NCI-H1105 (cell line): ENCODE measurements around the gene SLC22A5.
"Not testable (repeated sequence)": the region's sequence is repeated elsewhere in the genome, so short reads cannot be mapped to it uniquely, and the experiment has no call there.

Source experiments
- DNase-seq: peaks from one replicate; lab custom pipeline; 2025; lab: John Stamatoyannopoulos, UW

SLC22A5 gene

DNA sequence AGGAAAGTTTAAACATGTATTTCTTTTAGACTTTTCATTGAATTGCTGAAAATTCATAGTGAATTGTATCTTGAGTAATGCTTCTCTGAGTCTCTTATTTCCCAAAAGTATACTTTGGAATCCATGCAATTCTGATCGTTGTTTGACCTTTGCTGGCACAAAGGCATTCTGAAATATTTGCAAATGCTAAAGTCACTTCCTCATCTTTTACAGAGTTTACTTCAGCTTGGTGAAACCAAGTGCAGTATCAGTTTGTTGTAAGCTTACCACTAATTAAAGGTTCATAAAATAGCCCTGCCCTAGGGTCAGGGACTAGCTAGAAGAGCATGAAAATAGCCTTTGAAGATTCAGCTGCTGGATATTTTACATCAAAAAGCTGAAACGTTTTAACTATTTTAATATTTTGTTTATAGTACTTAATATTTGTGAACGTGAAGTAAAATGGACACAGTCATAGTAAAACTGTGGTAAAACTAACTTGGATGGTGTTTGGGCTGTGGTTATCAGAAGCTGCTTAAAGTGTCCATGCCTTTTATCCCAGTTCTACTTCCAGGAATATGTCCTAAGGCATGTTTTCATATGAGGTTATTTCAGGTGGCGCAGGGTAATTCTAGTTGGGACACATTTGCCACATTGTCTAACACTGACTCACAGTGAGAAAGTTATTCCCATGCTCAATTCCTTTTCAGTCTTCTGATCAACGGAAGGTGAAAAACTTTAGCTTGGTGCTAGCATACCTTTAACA, 45.3 kb downstream of the SLC22A5 start:
- no peak for DNase-seq

DNA sequence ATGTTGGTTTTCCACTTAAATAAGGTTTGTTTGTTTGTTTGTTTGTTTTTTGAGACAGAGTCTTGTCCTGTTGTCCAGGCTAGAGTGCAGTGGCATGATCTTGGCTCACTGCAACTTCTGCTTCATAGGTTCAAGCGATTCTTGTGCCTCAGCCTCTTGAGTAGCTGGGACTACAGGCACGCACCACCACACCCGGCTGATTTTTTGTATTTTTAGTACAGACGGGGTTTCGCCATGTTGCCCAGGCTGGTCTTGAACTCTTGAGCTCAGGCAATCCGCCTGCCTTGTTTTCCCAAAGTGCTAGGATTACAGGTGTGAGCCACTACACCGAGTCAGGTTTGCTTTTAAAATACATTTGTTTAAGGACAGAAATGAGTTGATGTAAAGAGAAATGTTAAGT, 46.0 kb downstream of the SLC22A5 start:
- not testable (repeated sequence) for DNase-seq

DNA sequence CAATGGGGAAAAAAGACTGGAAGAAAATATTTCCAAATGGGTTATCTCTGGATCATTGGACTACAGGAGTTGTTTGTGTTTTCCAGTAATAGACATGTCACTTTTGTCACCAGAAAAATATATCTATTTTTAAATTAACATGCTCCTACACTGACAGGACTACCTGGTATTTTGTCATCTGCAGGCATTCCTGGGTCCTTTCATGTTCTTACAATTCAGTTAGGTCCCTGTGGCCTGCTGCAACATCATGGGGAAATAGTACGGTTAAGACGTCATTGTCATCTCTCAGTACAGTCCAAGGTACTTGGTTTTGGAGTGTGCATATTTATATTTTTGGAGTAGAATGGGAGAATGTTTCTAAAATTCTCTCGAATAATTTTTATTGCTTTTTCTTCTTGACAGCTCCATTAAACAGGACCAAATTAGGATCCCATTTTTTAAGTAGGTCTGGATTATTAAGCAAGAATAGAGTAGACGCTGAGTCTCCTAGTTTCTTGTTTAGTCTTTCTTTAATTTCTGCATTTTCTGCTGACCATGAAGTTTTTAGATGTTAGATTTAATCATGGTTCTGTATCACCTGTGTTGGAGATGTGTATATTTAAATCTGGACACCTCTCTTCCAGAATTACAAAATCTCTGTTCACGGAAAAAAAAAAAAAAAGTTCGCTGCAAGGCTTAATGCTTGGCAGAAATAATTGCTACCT, 46.9 kb downstream of the SLC22A5 start:
- DNase-seq: no peak

DNA sequence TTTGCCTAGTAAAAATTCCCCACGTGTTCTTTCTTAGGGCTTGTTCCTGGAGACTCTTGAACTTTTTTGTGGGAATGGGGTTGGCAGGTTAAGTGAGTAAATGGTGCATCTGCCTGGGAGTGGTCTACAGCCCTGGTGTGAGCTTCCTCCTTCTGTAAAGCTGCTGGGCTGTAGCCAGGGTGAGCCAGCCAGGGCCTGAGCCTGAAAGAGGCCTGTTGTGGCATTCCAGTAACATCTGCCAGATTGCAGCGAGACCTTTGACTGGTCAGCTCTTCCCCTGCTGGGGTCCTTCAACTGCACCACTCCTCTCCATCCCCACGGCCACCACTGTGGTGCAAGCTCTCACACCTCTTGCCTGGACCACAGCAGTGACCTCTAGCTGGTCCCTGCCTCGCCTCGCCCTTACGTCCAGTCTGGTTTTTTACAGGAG, 47.5 kb downstream of the SLC22A5 start:
- no peak for DNase-seq

DNA sequence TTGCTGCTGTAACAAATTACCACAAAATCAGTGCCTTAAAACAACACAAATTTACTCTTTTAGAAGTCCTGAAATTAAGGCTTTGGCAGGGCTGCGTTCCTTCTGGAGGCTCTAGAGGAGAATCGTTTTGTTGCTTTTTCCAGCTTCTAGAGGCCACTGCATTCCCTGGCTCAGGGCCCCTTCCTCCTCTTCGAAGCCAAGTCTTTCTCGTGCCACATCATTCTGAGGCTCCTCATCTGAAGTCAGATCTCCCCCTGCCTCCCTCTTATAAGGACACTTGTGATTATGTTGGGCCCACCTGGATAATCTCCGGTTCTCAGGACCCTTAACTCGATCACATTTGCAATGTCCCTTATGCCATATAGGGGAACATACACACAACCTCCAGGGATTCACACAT, 48.0 kb downstream of the SLC22A5 start:
- DNase-seq: no peak

DNA sequence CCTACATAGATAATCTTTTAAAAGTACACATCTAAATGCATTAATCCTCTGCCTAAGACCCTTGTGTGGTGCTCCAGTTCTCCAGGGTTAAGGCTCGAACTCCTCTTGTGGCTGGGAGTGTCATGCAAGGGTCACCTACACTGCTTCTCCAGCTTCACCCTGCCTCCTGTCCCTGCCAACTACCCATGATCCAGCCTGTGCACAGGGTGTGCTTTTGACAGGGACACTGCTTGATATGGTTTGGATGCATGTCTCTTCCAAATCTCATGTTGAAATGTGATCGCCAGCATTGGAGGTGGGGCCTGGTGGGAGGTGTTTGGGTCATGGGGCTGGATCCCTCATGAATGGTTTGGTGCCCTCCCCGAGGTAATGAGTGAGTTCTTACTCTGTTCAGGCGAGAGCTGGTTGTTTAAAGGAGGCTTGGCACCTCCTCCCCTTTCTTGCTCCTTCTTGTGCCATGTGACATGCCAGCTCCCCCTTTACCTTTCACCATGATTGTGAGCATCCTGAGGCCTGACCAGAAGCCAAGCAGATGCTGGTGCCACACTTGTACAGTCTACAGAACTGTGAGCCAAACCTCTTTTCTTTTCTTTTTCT, 48.5 kb downstream of the SLC22A5 start:
- no peak for DNase-seq

DNA sequence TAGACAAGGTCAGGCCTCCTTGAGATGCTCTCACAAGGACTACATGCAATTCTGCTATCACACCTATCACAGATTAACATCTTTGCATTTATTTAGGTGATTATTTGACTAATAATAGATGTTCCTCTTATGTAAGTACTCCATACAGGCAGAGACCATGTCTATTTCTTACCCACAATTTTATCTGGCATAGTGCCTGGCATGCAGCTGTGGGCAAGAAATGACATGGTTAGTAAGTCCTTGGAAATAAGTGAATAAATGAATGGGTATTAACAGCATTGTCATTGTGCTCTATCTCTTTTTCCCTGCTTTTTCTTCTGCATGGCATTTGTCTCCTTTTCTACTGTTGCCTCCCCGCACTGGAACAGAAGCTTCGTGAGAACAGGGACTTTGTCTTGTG, 49.4 kb downstream of the SLC22A5 start:
- DNase-seq: no peak

DNA sequence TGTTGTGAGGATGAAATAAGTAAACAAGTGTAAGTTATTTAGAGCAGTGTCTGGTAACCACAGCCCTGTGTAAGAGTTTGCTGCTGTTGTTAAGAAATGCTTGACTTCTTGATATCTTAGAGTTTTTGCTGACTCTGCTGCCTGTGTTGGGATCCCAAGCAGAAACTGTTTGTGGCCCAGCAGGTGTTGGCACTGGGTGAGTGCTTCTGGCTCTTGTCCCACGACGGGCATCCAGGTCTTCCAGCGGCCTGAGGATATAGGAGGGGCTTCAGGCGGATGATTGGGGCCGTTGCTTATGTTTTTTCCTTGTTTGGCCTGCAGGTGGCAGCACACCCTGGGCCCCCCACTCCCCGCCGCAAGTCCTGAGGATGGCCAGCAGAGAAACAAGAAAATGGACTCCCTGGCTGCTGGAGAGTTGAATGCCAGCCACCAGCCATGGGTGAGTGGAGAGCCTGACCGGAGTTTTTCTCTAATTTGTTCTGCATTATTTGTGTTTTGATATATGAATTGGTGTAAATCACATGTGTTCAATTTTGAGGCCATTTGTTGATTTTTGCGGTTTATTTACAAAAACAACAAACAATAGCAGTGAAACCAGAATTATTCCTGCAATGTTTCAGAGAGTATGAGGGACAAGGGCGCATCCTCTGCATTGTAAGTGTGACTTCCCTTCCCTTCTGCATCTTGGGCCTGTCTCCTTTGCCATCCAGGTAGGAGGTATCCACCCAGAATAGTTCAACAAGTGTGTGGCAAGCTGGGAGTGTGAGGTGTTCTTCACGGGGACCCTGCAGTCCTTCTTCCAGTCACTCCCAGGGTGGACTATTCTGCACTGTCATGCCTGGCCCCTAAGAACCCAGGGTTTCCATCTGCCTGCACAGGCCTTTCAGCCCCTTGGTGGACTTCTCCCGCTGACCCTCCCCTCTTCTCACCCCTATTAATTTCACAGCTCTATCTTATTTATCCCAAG, 50.3 kb downstream of the SLC22A5 start:
- DNase-seq: peak; percentile 36

DNA sequence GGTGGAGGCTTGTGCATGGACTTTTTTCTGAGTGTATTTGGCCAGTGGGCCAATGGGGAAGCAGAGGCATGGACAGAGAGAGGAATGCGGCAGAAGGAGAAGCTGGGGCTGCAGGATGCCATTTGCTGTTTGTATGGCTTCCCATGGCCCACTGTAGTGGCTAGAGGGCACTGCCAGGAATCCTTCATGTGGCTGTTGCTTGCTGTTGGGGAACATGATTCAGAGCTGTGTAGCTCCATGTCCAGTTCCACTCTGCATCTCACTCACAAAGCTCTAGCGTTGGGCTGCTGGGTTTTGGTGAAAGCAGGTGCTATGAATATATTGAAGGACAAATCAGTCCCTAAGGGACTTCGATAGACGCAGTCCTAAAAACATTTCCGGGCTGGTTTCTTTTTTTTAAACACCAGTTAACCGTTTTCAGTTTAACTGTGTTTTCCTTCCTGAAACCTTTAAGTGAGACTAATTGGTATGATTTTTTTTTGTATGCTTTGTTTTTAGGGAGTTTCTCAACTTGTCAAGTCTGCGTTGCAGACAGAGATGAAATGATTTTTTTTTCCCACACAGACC, 51.3 kb downstream of the SLC22A5 start:
- DNase-seq: no peak

DNA sequence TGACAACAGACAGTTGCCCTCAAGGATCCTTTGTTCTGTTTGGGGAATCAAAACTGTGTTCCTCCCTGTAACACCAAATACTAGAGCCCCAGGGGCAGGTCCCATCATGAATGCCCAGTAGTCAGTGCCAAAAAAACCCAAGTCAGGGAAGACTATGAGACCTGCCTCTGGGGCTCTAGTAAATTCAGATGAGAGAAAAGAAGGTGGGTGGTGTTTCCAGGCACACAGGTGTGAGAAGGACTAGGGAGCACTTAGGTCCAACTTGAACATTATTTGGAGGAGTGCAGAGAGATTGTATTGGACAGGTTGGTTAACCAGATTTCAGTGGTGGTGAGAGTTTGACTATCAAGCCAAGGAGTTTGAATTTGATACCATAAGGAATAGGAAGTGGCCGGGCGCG, 52.0 kb downstream of the SLC22A5 start:
- no peak for DNase-seq

DNA sequence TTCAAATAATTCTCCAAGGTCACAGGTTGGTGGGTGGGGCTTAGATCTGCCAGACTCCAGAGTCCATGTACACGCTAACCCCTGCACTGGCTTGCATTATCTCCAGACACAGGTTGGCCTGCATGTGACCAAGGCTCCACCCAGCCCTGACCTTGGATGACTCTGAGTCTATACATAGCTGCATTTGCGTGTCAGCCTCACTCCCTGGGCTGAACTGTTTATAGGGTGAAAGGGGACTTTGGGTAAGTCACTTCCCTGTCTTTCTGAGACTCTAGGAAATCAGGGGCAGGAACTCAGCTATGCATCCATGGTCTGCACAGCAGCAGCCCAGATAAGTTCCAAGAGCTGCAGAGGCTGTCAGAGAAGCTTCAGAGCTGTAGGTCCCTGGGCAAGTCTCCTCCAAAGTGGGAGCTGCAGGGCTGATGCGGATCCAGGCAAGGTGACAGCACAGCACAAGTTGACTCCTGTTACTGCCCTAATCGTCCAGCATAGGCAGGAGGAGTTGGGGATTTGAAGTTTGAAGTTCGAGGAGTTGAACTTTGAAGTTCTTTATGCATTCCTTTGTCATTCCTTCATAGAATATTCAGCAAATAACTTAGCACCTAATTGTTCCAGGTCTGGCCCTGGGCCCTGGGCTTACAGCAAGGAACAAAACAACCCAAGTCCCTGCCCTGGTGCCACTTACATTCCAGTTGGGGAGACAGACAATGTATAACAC, 53.4 kb downstream of the SLC22A5 start:
- DNase-seq: no peak

DNA sequence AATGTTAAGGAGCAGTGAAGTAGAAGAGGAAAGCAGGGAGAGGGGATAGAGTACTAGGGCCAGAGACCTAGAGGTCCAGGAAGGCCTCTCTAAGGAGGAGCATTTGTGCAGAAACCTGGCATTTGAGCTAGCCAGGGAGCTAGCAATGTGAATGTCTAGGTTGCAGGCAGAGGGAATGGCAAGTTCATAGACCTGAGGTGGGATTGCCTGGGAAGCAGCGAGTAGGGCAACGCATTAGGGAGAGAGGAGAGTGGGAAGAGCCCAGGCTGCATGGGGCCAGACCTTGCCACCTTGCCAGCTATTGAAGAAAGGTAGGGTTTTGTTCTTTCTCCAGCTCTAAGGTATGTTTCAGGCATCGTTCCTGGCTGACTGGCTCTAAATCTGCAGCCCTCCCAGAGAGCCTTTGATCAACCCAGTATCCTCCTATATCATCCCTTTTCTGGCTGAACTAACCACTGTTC, 54.0 kb downstream of the SLC22A5 start:
- DNase-seq: no peak

DNA sequence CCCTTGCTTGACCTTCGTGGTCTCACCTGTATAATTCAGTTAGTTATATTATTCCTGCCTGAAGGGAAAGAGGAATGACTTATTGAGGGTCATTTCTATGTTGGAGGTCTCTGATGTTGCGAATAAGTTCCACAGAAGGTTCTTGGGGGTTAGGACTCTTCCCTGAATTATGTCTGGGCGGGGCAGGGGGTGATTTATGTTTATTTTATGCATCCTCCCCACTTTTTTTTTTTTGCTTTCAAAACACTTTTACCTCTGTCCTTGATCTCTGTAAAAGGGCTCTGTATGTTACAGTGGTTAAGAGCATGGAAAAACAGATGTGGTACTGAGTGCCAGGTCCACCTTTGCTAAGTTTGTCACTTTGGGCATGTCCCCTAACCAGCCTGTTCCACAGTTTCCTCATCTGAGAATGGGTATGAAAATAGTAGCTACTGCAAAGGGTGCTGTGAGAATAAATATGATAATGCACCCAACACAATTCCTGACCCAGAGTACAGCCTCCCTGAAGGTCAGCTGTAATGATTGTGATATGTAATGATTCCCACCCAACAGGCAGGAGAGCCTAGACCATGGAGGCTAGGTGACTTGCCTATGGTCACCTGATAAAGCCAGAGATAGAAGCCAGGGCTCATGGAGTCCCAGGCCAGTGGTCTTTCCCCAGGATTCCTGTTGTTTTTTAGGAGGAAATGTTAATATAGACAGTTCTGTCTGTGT, 54.8 kb downstream of the SLC22A5 start:
- no peak for DNase-seq

DNA sequence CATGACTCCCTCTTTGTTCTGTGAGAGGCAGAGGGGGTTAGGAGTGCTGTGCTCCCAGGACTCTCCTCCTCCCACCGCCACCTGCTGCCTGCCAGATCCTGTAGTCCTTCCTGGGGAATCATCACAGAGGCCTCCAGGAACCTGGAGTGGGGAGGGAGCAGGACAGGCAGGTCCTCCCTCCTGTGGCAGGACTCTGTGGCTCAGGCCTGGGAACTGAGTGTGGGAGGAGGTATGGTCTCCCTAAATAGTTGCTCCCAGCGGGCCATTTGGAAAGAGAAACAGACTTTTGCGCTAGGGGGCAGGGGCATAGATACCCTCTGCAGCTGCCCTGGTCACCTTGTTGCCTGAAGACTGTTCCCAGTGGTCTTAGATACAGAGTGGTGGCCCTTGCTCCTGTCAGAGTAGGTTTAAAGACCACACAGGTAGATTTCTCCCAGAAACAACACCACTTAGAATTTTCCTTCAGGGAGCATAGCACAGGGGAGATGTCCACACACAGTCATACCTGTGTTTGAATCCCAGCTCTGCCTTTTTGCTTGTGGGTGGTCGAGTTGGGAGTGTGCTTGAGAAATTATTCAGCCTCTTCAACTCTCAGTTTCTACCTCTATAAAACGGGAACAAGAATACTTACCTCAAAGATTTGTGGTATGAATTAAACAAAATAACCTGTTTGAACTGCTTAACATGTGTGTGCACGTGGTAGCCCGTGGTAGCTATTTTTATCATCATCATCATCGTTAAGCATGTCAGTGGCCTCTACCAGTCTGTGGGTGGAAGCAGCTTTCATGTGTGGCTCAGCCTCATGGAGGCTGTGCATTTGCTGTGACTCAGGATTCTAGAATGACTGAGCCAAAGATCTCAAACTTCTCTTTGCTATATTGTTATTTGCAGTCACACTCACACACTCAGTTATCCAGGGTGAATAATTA, 55.8 kb downstream of the SLC22A5 start:
- DNase-seq: no peak

DNA sequence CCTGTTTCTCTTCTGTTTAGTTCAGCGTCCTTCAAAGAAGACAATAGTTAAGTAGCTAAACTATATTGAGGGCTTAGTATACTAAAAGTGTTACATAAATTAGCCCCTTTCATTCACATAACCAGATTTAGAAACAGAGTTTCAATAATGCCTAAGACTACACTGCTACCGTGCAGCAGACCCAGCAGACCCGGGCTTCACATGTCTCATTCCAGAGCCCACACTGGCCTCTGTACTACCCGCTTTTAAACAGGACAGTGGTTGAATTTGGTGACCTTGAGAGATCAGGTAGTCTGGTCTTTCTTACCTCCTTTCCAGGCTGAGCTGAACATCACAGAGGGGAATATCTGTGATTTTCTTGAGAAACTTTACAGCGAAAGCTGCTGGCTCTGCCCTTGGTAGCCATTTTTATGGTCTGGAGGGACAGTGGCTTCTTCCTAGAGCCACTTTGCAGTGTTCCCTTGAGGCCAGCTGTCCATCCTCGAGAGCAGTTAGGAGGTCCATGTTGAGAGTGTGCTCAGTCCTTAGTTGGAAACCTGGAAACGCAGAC, 56.5 kb downstream of the SLC22A5 start:
- DNase-seq: no peak

DNA sequence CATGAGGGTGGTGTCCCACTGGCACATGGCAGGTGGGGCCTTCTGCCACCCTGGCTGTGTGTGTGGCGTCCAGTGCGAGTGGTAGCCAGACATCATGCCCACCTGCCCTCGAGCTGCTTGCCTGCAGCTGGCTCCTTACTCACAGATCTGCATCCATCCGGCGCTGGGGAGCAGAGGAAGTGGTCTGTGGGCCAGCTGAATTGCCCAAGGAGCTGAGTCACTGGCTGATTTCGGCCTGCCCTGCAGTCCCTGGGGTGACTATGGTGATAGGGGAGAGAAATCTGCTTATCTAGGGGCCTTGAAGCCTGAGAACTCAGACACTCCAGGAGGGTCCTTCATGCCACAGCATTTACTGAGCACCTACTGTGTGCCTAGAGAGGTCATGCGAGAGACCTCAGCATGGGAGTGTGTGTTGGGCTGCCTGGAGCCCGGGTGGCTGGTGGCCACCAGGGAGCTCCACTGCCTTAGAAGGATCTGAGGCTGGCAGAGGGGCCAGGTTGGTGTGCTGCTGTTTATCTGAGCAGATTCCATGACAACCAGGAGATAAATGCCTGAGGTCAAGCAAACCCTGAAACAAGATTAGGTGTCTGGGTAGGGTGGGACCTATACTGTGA, 57.1 kb downstream of the SLC22A5 start:
- no peak for DNase-seq

DNA sequence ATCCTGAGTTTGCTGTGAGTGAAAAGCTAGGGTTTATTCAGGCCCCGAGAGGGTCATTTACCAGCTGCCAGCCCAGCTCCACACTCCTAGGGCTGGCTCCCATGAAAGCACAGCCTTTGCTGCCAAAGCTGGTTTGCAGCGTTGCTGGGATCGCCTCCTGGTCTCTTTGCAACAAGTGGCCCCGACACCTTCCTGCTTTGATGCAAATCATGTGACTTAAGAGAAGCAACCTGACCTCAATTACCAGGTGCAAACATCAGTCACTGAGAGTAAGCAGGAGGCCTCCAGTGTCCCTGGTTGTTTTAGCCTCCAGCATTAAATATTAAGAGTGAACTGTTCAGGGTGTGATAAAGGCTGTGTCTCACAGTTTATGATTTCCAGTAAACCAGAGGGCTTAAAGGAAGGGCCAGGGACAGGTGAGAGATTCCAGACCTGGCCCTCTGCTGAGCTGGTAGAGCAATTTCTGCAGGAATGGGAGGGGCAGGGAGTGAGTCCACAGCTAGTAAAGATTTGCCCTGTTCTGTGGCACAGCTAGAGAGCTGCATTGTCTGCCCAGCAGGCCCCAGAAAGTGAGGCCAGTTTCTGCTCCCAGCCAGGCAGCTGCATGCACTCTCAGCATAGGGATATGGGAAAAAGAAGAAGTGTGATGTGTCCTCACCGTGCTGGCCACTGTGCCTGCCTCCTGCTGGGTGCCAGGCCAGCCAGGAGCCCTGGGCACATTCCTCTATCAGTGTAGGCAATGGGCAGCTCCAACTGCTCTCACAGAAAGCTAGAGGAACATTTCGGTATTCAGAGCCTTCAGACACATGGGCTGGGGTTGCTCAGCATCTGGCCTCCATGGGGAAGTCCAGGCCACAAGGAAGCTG, 58.0 kb downstream of the SLC22A5 start:
- no peak for DNase-seq

DNA sequence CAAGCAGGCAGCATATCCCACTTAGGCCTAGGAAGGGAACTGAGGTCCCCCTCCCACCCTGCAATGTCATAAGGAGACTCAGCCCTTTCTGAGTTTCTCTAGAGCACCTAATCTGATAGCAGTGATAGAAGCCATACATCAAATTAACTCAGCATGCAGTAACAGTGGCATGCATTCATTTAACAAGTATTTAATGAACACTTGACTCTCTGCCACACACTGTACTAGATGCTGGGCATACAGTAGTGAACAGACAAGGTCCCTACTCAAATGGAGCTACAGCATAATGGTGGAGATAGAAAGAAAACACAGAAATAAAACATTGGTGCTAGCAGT, 58.6 kb downstream of the SLC22A5 start:
- no peak for DNase-seq
